AG09309 (cell line): Measurements from ENCODE around the gene TCEA2.

Source experiments
- DNase-seq: peaks from one replicate; pipeline ENCODE4 v3.0.0-alpha.2; 2010; ENCODE audit warnings: low read depth
- H3K4me3 ChIP-seq: 2 replicates; pipeline ENCODE4 v1.5.1; 2011; ENCODE audit warnings: mild to moderate bottlenecking, low read depth, low read length, moderate library complexity; ENCODE audit not compliant: control insufficient read depth
- CTCF ChIP-seq: IDR thresholded peaks from 2 replicates; pipeline ENCODE4 v1.5.1; 2011; ENCODE audit warnings: mild to moderate bottlenecking, low read depth, low read length, inconsistent platforms; ENCODE audit not compliant: insufficient read depth, control insufficient read depth; ENCODE audit errors: missing control alignments

TCEA2 gene

GRCh38 chr20:64071341-64072332, 8.6 kb downstream of the TCEA2 start:
- no peak for TF ChIP-seq CTCF
- no peak overlapping the region for H3K4me3 ChIP-seq

GRCh38 chr20:64072498-64073063, 9.6 kb downstream of the TCEA2 start:
- H3K4me3 ChIP-seq, result no peak overlapping the region
- no peak for DNase-seq
- no peak for TF ChIP-seq CTCF

More at GRCh38 chr20:64071341-64072332, 8.6 kb downstream of the TCEA2 start:
- DNase-seq, result no peak

GRCh38 chr20:64073476-64074183, 10.6 kb downstream of the TCEA2 start:
- DNase-seq, result no peak
- H3K4me3 ChIP-seq, result no peak overlapping the region
- TF ChIP-seq CTCF, result no peak

GRCh38 chr20:64074184-64074789, 11.3 kb downstream of the TCEA2 start:
- no peak for DNase-seq
- TF ChIP-seq CTCF, result no peak
- H3K4me3 ChIP-seq, result no peak overlapping the region

- DNase-seq, result no peak
- H3K4me3 ChIP-seq, result no peak overlapping the region
- no peak for TF ChIP-seq CTCF
Observed at GRCh38 chr20:64074963-64075362, 12.0 kb downstream of the TCEA2 start.

- no peak for TF ChIP-seq CTCF
- no peak overlapping the region for H3K4me3 ChIP-seq
- DNase-seq, result no peak
Observed at GRCh38 chr20:64075556-64075955, 12.6 kb downstream of the TCEA2 start.
